SK-N-SH (cell line): ENCODE data around the gene TCEAL9. TPM values are rescaled to one million over a fixed set of nuclear protein-coding genes. Genes with fewer than 3 reads are reported as not detected.

Source experiments
- CTCF ChIA-PET: fragments of 300-600, 350-600 bp; formaldehyde crosslinking; extraction: SDS; loops from one replicate; lab custom pipeline; 2021; lab: Yijun Ruan, JAX
- POLR2A ChIA-PET: fragments of 350-600 bp; sonication (Branson Sonifier 250); formaldehyde crosslinking; extraction: SDS; loops from one replicate; lab custom pipeline; 2020; ENCODE audit warnings: antibody characterized with exemption, inconsistent platforms; lab: Yijun Ruan, JAX
- DNase-seq: peaks from one replicate; pipeline ENCODE4 v3.0.0; 2012
- H2AFZ ChIP-seq: fragments of 200-600 bp; sonication (generic); 2 replicates; pipeline ENCODE4 v1.8.1; 2016; ENCODE audit warnings: antibody characterized with exemption, mild to moderate bottlenecking, low read depth
- H3F3A ChIP-seq: fragments of 200-600 bp; sonication (generic); replicated peaks from 2 replicates; pipeline ENCODE3; 2016; ENCODE audit warnings: antibody characterized with exemption, mild to moderate bottlenecking; ENCODE audit not compliant: insufficient read depth
- H3K27ac ChIP-seq, 2 experiments: fragments of 200-500 bp in 1 of 2; fragments of 200-600 bp in 1 of 2; sonication (Bioruptor generic) in 1 of 2; sonication (generic), shearing (Covaris generic) in 1 of 2; 2 replicates each; pipeline versions ENCODE4 v1.5.1 to v1.6.1; 2014 to 2016; ENCODE audit warnings: low read depth in 2 of 2, inconsistent platforms in 1 of 2, low read length in 1 of 2, mild to moderate bottlenecking in 1 of 2, mixed read lengths in 1 of 2
- H3K27me3 ChIP-seq: fragments of 200-600 bp; sonication (generic), shearing (Covaris generic); 2 replicates; pipeline ENCODE4 v1.6.1; 2016; ENCODE audit warnings: mixed run types; ENCODE audit not compliant: insufficient read depth
- H3K36me3 ChIP-seq, 2 experiments: fragments of 200-500 bp in 1 of 2; fragments of 200-600 bp in 1 of 2; sonication (Bioruptor generic) in 1 of 2; sonication (generic) in 1 of 2; replicated peaks in 1 of 2; 2 replicates each; pipeline versions ENCODE3 to v1.5.1; 2014 to 2016; ENCODE audit warnings: low read length in 1 of 2, mild to moderate bottlenecking in 1 of 2; ENCODE audit not compliant: insufficient read depth in 2 of 2, control insufficient read depth in 1 of 2
- H3K4me1 ChIP-seq, 2 experiments: fragments of 200-500 bp in 1 of 2; fragments of 200-600 bp in 1 of 2; sonication (Bioruptor generic) in 1 of 2; sonication (generic), shearing (Covaris generic) in 1 of 2; 2 replicates each; pipeline versions ENCODE4 v1.5.1 to v1.6.1; 2014 to 2016; ENCODE audit warnings: low read depth in 1 of 2, low read length in 1 of 2, mixed run types in 1 of 2; ENCODE audit not compliant: insufficient read depth in 2 of 2, control insufficient read depth in 1 of 2
- H3K4me2 ChIP-seq: fragments of 200-600 bp; sonication (generic), shearing (Covaris generic); 2 replicates; pipeline ENCODE4 v1.6.1; 2017; ENCODE audit warnings: mixed run types
- H3K4me3 ChIP-seq, 2 experiments: fragments of 200-500 bp in 1 of 2; fragments of 200-600 bp in 1 of 2; sonication (Bioruptor generic) in 1 of 2; sonication (generic), shearing (Covaris generic) in 1 of 2; 2 replicates each; pipeline versions ENCODE4 v1.5.1 to v1.8.1; 2014 to 2016; ENCODE audit warnings: low read depth in 2 of 2, inconsistent platforms in 1 of 2, low read length in 1 of 2, mild to moderate bottlenecking in 1 of 2, mixed read lengths in 1 of 2, moderate library complexity in 1 of 2
- H3K79me2 ChIP-seq: fragments of 200-600 bp; sonication (generic); 2 replicates; pipeline ENCODE4 v1.8.1; 2017; ENCODE audit warnings: mild to moderate bottlenecking; ENCODE audit not compliant: insufficient read depth
- H3K9ac ChIP-seq: fragments of 200-600 bp; sonication (generic); 2 replicates; pipeline ENCODE4 v1.6.1; 2017; ENCODE audit warnings: mixed run types
- H3K9me2 ChIP-seq: fragments of 200-600 bp; sonication (generic); 2 replicates; pipeline ENCODE4 v1.6.1; 2017; ENCODE audit warnings: mixed run types
- H3K9me3 ChIP-seq: fragments of 200-600 bp; sonication (generic); 2 replicates; pipeline ENCODE4 v1.6.1; 2017; ENCODE audit warnings: mixed run types, mild to moderate bottlenecking, moderate library complexity
- H4K20me1 ChIP-seq: fragments of 200-600 bp; sonication (generic); 2 replicates; pipeline ENCODE4 v1.6.1; 2017; ENCODE audit warnings: mild to moderate bottlenecking, mixed run types; ENCODE audit not compliant: insufficient read depth
- JUND ChIP-seq: IDR thresholded peaks from 2 replicates; pipeline ENCODE4 v1.4.0; 2012
- MXI1 ChIP-seq: IDR thresholded peaks from 2 replicates; pipeline ENCODE4 v1.6.1; 2012; ENCODE audit warnings: mild to moderate bottlenecking, low read depth, low read length, improper control_type of control experiment
- NFIC ChIP-seq: IDR thresholded peaks from 2 replicates; pipeline ENCODE4 v1.4.0; 2012; ENCODE audit warnings: borderline replicate concordance
- NRF1 ChIP-seq: IDR thresholded peaks from 2 replicates; pipeline ENCODE4 v1.6.1; 2012; ENCODE audit warnings: low read depth, mild to moderate bottlenecking, low read length
- RXRA ChIP-seq: IDR thresholded peaks from 2 replicates; pipeline ENCODE4 v1.4.0; 2012; ENCODE audit warnings: low read depth, mild to moderate bottlenecking, borderline replicate concordance
- YY1 ChIP-seq: IDR thresholded peaks from 2 replicates; pipeline ENCODE4 v1.4.0; 2012; ENCODE audit warnings: low read depth, mild to moderate bottlenecking
- WGBS: methylation state at CpG from one replicate; pipeline ENCODE4 v1.1.6; 2017; ENCODE audit warnings: low lambda C conversion rate; 5-methylcytosine and 5-hydroxymethylcytosine counted together
- polyA plus RNA-seq, 3 experiments: library from polyadenylated mRNA; depleted of rRNA; stranded (reverse); fragments of >200 nt; gene quantifications; 2 replicates each; pipeline ENCODE4 v1.2.3, GENCODE V29; 2012
- TF ChIP-seq, protein P1 (sequence below): IDR thresholded peaks from 2 replicates; pipeline ENCODE4 v1.6.1; 2012; ENCODE audit warnings: mild to moderate bottlenecking, low read depth, low read length, moderate library complexity
- TF ChIP-seq, protein P2 (sequence below): fragments of 150-350 bp; IDR thresholded peaks from 2 replicates; pipeline ENCODE4 v1.6.1; 2016; ENCODE audit warnings: mild to moderate bottlenecking, low read depth, low read length
- TF ChIP-seq, protein P3 (sequence below): IDR thresholded peaks from 2 replicates; pipeline ENCODE4 v1.4.0; 2012; ENCODE audit warnings: low read depth, borderline replicate concordance

Gene TCEAL9
- polyA plus RNA-seq, 1 of the 3 experiments (the other 2 are of a cell fraction), result 27.7 TPM

DNA sequence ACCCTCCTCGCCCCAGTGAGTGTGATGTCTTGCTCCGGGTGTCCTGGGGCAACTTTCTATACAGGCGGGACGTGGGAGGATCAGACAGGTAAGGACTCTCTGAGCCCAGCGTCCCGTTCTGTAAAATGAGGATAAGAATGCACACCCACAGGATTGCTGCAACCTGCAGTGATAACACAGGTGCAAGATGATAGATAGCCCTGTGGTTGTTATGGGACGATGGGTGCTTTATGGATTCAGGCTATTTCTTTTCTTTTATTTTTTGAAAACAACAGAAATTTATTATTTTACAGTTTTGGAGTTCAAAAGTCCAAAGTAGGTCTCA is 48.7 kb downstream of the TCEAL9 start:
- Histone ChIP-seq H4K20me1 (no peaks in the 10 kb centered on the region), H3K36me3 (no peaks in the 10 kb centered on the region), H3K9ac (peak overlapping the region; percentile 89), H3K4me1 (peaks cover 0 to 5% of the 10 kb centered on the region in 2 experiments; a peak in 2 of 4 replicates), H3K27ac (peak overlapping the region in 1 of 2 experiments; percentile 60; a peak in 2 of 4 replicates), H3K79me2 (no peaks in the 10 kb centered on the region), H2AFZ (peak overlapping the region; percentile 76), H3K9me2 (no peaks in the 10 kb centered on the region), H3K4me3 (peak overlapping the region; percentile 63 to 65), H3K9me3 (no peaks in the 10 kb centered on the region), H3K27me3 (no peaks in the 10 kb centered on the region; the same call in 1 of the 2 replicates), H3K4me2 (peak overlapping the region; percentile 79), H3F3A (no peaks in the 10 kb centered on the region)
- DNase-seq, result no peak
- TF ChIP-seq JUND (no peak), MXI1 (no peak), NRF1 (no peak), YY1 (no peak), RXRA (no peak), NFIC (no peak)
- TF ChIP-seq, protein P1, sequence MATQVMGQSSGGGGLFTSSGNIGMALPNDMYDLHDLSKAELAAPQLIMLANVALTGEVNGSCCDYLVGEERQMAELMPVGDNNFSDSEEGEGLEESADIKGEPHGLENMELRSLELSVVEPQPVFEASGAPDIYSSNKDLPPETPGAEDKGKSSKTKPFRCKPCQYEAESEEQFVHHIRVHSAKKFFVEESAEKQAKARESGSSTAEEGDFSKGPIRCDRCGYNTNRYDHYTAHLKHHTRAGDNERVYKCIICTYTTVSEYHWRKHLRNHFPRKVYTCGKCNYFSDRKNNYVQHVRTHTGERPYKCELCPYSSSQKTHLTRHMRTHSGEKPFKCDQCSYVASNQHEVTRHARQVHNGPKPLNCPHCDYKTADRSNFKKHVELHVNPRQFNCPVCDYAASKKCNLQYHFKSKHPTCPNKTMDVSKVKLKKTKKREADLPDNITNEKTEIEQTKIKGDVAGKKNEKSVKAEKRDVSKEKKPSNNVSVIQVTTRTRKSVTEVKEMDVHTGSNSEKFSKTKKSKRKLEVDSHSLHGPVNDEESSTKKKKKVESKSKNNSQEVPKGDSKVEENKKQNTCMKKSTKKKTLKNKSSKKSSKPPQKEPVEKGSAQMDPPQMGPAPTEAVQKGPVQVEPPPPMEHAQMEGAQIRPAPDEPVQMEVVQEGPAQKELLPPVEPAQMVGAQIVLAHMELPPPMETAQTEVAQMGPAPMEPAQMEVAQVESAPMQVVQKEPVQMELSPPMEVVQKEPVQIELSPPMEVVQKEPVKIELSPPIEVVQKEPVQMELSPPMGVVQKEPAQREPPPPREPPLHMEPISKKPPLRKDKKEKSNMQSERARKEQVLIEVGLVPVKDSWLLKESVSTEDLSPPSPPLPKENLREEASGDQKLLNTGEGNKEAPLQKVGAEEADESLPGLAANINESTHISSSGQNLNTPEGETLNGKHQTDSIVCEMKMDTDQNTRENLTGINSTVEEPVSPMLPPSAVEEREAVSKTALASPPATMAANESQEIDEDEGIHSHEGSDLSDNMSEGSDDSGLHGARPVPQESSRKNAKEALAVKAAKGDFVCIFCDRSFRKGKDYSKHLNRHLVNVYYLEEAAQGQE, result no peak
- TF ChIP-seq, protein P2, sequence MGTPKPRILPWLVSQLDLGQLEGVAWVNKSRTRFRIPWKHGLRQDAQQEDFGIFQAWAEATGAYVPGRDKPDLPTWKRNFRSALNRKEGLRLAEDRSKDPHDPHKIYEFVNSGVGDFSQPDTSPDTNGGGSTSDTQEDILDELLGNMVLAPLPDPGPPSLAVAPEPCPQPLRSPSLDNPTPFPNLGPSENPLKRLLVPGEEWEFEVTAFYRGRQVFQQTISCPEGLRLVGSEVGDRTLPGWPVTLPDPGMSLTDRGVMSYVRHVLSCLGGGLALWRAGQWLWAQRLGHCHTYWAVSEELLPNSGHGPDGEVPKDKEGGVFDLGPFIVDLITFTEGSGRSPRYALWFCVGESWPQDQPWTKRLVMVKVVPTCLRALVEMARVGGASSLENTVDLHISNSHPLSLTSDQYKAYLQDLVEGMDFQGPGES, result no peak
- ChIA-PET CTCF (interaction anchor here (1.1 kb wide), 1 partner anchor 59 kb away, joined by 4 read pairs; no protein-coding TSS in a partner anchor), POLR2A (no interaction called here)
- 6% methylated on average over 5 of the region's 7 CpGs for WGBS

DNA sequence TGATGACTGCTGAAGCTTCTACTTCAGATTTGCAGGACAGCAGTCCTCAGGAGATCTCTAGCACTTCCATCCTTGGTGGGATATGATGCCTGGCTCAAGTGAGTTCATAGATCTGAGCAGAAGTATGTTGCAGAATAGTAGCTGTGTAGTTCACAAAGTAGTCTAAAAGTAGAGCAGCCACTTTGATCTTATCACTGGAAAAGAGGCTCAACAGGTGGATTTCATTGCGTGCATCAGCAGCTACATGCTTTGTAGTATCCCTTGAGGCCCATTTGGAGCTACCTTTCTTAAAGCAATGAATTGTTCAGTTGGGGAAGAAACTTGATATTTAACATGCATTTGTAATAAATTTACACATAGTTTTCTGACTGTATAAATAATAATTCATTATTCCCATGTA is 50.0 kb downstream of the TCEAL9 start:
- no peaks in the 10 kb centered on the region for H3K9me2 ChIP-seq
- no peaks in the 10 kb centered on the region for H3F3A ChIP-seq
- H3K4me2 ChIP-seq, result 0 out of 2 replicates have a peak overlapping the region, but pooled peaks have one; percentile 79
- no peak overlapping the region for H2AFZ ChIP-seq
- H4K20me1 ChIP-seq, result no peaks in the 10 kb centered on the region
- WGBS, result 63% methylated on average over 1 of the region's 1 CpG
- H3K27ac ChIP-seq, result no peak overlapping the region
- no peaks in the 10 kb centered on the region for H3K36me3 ChIP-seq
- ChIA-PET POLR2A (no interaction called here), CTCF (no interaction called here)
- no peak overlapping the region for H3K4me3 ChIP-seq
- DNase-seq, result no peak
- H3K79me2 ChIP-seq, result no peaks in the 10 kb centered on the region
- TF ChIP-seq, protein P3, sequence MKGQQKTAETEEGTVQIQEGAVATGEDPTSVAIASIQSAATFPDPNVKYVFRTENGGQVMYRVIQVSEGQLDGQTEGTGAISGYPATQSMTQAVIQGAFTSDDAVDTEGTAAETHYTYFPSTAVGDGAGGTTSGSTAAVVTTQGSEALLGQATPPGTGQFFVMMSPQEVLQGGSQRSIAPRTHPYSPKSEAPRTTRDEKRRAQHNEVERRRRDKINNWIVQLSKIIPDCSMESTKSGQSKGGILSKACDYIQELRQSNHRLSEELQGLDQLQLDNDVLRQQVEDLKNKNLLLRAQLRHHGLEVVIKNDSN, result no peak
- no peak overlapping the region for H3K9ac ChIP-seq
- H3K9me3 ChIP-seq, result no peaks in the 10 kb centered on the region
- no peaks in the 10 kb centered on the region; the same call in 1 of the 2 replicates for H3K27me3 ChIP-seq
- H3K4me1 ChIP-seq, result peaks cover 0 to 5% of the 10 kb centered on the region in 2 experiments; a peak in 2 of 4 replicates
